K562 (cell line): ENCODE results near the gene STX19. TPM values are rescaled to one million over a fixed set of nuclear protein-coding genes. Genes with fewer than 3 reads are reported as not detected.

Experiments used
- polyA plus RNA-seq, 8 experiments: library from polyadenylated mRNA; depleted of rRNA in 4 of 8; stranded (reverse) in 5 of 8; unstranded in 3 of 8; fragments of >200 nt; fragmentation: Nextera tagmentation in 2 of 8; fragmentation: Illumina TruSeq in 1 of 8; extraction: Ambion mirVana in 2 of 8; extraction: Trizol in 1 of 8; gene quantifications; 2 replicates each; pipeline versions ENCODE4 v1.2.1 to v1.2.3, GENCODE V29; 2011 to 2014; ENCODE audit warnings: inconsistent platforms in 1 of 8, missing spikeins in 1 of 8
- total RNA-seq, 7 experiments: library from RNA; depleted of rRNA in 6 of 7; stranded (reverse); fragments of >200 nt in 6 of 7; fragmentation: Illumina TruSeq in 2 of 7; extraction: Trizol in 2 of 7; gene quantifications; 2 replicates each; pipeline versions ENCODE4 v1.2.1 to v1.2.3, GENCODE V29; 2011 to 2021; ENCODE audit warnings: low replicate concordance in 1 of 7
- TF ChIP-seq, protein P1 (sequence below): fragments of 450-650 bp; IDR thresholded peaks from 2 replicates; pipeline ENCODE4 v1.6.1; 2016; ENCODE audit warnings: mild to moderate bottlenecking, moderate library complexity
- TF ChIP-seq, protein P2 (sequence below): fragments of 150-350 bp; conservative IDR thresholded peaks from 2 replicates; pipeline ENCODE4 v1.6.1; 2014; ENCODE audit warnings: low read length
- TF ChIP-seq, protein P3 (sequence below), 2 experiments: fragments of 450-650 bp; formaldehyde crosslinking in 1 of 2; IDR thresholded peaks; 2 replicates each; pipeline versions ENCODE4 v1.4.0 to v1.6.1; 2014 to 2020; ENCODE audit warnings: mild to moderate bottlenecking in 2 of 2, borderline replicate concordance in 1 of 2, low read depth in 1 of 2

Gene STX19
- total and polyA plus RNA-seq, 9 of the 15 experiments (the other 6 are each of a cell fraction or from before 2014, with no cell fraction given): 0.04 TPM; not detected in 8

DNA sequence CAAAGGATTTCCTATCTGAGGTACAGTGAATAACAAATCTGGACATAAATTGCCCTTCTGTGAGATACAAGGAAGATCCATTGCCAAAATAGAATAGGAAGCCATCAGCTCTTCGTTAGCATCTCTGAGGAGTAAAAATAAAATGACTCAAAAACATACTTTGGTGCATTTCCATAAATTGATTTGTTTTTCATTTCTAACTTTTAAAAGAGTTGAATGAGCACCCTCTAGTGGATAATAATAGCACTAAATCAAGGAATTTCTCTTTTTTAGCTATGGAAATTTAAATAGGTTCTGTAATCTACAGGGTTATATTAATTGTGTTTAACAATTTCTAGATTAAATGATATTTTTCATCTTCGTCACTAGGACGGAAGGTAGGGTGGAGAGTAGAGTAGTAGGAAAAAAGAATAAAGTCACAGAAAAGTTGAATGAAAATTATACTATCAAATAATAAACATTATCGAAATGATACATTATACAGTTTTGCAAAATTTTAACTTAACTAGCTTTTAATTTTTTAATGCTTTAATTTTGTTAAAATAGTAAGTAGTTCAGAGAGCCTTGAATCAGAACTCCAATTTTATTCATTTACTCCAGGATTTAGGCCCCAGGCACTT lies 40.9 kb upstream of the STX19 start (continued):
- TF ChIP-seq, protein P1, sequence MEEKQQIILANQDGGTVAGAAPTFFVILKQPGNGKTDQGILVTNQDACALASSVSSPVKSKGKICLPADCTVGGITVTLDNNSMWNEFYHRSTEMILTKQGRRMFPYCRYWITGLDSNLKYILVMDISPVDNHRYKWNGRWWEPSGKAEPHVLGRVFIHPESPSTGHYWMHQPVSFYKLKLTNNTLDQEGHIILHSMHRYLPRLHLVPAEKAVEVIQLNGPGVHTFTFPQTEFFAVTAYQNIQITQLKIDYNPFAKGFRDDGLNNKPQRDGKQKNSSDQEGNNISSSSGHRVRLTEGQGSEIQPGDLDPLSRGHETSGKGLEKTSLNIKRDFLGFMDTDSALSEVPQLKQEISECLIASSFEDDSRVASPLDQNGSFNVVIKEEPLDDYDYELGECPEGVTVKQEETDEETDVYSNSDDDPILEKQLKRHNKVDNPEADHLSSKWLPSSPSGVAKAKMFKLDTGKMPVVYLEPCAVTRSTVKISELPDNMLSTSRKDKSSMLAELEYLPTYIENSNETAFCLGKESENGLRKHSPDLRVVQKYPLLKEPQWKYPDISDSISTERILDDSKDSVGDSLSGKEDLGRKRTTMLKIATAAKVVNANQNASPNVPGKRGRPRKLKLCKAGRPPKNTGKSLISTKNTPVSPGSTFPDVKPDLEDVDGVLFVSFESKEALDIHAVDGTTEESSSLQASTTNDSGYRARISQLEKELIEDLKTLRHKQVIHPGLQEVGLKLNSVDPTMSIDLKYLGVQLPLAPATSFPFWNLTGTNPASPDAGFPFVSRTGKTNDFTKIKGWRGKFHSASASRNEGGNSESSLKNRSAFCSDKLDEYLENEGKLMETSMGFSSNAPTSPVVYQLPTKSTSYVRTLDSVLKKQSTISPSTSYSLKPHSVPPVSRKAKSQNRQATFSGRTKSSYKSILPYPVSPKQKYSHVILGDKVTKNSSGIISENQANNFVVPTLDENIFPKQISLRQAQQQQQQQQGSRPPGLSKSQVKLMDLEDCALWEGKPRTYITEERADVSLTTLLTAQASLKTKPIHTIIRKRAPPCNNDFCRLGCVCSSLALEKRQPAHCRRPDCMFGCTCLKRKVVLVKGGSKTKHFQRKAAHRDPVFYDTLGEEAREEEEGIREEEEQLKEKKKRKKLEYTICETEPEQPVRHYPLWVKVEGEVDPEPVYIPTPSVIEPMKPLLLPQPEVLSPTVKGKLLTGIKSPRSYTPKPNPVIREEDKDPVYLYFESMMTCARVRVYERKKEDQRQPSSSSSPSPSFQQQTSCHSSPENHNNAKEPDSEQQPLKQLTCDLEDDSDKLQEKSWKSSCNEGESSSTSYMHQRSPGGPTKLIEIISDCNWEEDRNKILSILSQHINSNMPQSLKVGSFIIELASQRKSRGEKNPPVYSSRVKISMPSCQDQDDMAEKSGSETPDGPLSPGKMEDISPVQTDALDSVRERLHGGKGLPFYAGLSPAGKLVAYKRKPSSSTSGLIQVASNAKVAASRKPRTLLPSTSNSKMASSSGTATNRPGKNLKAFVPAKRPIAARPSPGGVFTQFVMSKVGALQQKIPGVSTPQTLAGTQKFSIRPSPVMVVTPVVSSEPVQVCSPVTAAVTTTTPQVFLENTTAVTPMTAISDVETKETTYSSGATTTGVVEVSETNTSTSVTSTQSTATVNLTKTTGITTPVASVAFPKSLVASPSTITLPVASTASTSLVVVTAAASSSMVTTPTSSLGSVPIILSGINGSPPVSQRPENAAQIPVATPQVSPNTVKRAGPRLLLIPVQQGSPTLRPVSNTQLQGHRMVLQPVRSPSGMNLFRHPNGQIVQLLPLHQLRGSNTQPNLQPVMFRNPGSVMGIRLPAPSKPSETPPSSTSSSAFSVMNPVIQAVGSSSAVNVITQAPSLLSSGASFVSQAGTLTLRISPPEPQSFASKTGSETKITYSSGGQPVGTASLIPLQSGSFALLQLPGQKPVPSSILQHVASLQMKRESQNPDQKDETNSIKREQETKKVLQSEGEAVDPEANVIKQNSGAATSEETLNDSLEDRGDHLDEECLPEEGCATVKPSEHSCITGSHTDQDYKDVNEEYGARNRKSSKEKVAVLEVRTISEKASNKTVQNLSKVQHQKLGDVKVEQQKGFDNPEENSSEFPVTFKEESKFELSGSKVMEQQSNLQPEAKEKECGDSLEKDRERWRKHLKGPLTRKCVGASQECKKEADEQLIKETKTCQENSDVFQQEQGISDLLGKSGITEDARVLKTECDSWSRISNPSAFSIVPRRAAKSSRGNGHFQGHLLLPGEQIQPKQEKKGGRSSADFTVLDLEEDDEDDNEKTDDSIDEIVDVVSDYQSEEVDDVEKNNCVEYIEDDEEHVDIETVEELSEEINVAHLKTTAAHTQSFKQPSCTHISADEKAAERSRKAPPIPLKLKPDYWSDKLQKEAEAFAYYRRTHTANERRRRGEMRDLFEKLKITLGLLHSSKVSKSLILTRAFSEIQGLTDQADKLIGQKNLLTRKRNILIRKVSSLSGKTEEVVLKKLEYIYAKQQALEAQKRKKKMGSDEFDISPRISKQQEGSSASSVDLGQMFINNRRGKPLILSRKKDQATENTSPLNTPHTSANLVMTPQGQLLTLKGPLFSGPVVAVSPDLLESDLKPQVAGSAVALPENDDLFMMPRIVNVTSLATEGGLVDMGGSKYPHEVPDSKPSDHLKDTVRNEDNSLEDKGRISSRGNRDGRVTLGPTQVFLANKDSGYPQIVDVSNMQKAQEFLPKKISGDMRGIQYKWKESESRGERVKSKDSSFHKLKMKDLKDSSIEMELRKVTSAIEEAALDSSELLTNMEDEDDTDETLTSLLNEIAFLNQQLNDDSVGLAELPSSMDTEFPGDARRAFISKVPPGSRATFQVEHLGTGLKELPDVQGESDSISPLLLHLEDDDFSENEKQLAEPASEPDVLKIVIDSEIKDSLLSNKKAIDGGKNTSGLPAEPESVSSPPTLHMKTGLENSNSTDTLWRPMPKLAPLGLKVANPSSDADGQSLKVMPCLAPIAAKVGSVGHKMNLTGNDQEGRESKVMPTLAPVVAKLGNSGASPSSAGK: no peak
- TF ChIP-seq, protein P2, sequence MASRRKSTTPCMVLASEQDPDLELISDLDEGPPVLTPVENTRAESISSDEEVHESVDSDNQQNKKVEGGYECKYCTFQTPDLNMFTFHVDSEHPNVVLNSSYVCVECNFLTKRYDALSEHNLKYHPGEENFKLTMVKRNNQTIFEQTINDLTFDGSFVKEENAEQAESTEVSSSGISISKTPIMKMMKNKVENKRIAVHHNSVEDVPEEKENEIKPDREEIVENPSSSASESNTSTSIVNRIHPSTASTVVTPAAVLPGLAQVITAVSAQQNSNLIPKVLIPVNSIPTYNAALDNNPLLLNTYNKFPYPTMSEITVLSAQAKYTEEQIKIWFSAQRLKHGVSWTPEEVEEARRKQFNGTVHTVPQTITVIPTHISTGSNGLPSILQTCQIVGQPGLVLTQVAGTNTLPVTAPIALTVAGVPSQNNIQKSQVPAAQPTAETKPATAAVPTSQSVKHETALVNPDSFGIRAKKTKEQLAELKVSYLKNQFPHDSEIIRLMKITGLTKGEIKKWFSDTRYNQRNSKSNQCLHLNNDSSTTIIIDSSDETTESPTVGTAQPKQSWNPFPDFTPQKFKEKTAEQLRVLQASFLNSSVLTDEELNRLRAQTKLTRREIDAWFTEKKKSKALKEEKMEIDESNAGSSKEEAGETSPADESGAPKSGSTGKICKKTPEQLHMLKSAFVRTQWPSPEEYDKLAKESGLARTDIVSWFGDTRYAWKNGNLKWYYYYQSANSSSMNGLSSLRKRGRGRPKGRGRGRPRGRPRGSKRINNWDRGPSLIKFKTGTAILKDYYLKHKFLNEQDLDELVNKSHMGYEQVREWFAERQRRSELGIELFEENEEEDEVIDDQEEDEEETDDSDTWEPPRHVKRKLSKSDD: no peak
- TF ChIP-seq, protein P3, sequence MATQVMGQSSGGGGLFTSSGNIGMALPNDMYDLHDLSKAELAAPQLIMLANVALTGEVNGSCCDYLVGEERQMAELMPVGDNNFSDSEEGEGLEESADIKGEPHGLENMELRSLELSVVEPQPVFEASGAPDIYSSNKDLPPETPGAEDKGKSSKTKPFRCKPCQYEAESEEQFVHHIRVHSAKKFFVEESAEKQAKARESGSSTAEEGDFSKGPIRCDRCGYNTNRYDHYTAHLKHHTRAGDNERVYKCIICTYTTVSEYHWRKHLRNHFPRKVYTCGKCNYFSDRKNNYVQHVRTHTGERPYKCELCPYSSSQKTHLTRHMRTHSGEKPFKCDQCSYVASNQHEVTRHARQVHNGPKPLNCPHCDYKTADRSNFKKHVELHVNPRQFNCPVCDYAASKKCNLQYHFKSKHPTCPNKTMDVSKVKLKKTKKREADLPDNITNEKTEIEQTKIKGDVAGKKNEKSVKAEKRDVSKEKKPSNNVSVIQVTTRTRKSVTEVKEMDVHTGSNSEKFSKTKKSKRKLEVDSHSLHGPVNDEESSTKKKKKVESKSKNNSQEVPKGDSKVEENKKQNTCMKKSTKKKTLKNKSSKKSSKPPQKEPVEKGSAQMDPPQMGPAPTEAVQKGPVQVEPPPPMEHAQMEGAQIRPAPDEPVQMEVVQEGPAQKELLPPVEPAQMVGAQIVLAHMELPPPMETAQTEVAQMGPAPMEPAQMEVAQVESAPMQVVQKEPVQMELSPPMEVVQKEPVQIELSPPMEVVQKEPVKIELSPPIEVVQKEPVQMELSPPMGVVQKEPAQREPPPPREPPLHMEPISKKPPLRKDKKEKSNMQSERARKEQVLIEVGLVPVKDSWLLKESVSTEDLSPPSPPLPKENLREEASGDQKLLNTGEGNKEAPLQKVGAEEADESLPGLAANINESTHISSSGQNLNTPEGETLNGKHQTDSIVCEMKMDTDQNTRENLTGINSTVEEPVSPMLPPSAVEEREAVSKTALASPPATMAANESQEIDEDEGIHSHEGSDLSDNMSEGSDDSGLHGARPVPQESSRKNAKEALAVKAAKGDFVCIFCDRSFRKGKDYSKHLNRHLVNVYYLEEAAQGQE (IDR thresholded peaks at IDR 0.05; ENCODE audit: borderline replicate concordance): peak; percentile 14; the same call in 1 of the 2 replicates
- TF ChIP-seq, protein P3 (CRISPR knock-in tag; IDR thresholded peaks at IDR 0.05; ENCODE audit: low read depth): no peak
